ENCODE measurements around the gene BNC1.

- TF ChIP-seq ZBTB33 (IDR thresholded peaks at IDR 0.05; ENCODE audit: borderline replicate concordance, low read depth) (no peak), CTCF (IDR thresholded peaks at IDR 0.05) (no peak), SIN3A (IDR thresholded peaks at IDR 0.05; ENCODE audit: borderline replicate concordance, low read depth, low read length) (no peak), POLR2AphosphoS5 (IDR thresholded peaks at IDR 0.05; ENCODE audit: low read depth, low read length) (no peak), REST (IDR thresholded peaks at IDR 0.05; ENCODE audit: low read depth, low read length) (no peak), EP300 (IDR thresholded peaks at IDR 0.05; ENCODE audit: borderline replicate concordance in 1 of 2, low read depth in 1 of 2, low read length in 1 of 2) (no peak), USF1 (IDR thresholded peaks at IDR 0.05; ENCODE audit: borderline replicate concordance, low read depth) (no peak), TAF1 (IDR thresholded peaks at IDR 0.05; ENCODE audit: borderline replicate concordance, low read depth, low read length) (no peak), RXRA (IDR thresholded peaks at IDR 0.05; ENCODE audit: borderline replicate concordance, low read depth) (no peak), RAD21 (IDR thresholded peaks at IDR 0.05; ENCODE audit: low read length) (no peak), GATA2 (CRISPR knock-in tag; IDR thresholded peaks at IDR 0.05) (no peak), MAX (IDR thresholded peaks at IDR 0.05; ENCODE audit: low read depth) (no peak)
Measured at GRCh38 chr15:83209333-83209732, 75.1 kb downstream of the BNC1 start.

Measured in SK-N-SH (cell line).